Activated CD4-positive, alpha-beta T cell treated with anti-CD3 and anti-CD28 coated beads, Interleukin-10, Interleukin-2, amounts not matched to agents 100 ng/mL and 50 ng/mL, durations not matched to agents 16 hours and 8 hours (primary cell): ENCODE measurements around the gene LILRA2.
A peak's percentile ranks its signal among the peaks of the same experiment; 100 is the strongest.
"Not testable (repeated sequence)": the region's sequence is repeated elsewhere in the genome, so short reads cannot be mapped to it uniquely, and the experiment has no call there.

Experiments
- DNase-seq: peaks from one replicate; pipeline ENCODE4 v3.0.0-alpha.2; 2020

The LILRA2 gene

DNA sequence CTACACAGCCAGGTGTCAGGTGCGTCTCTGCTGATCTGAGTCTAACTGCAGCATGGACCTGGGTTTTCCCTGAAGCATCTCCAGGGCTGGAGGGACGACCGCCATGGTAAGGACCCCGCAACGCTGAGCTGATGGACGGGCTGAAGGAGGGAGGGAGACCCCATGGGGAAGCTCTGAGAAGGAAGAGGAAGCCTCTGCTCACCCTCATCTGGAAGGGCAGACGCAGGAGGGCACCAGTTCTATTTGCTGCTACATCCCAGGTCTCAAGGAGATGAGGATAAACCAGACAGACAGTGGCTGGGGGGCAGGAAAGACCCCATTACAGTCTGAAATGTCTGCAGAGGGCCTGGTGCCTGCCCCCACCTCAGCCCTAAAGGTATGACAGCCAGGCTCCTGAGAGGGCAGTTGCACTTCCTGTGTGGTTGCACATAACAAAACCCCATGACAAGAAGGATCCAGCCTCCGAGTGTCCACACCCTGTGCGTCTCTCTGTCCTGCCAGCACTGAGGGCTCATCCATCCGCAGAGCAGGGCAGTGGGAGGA is at the start of gene LILRA2:
TSS of gene LILRA2 (plus strand) at position 461 of the 543 bp plus-strand sequence. CDS start 89 bp downstream, outside the sequence.
- no peak for DNase-seq

DNA sequence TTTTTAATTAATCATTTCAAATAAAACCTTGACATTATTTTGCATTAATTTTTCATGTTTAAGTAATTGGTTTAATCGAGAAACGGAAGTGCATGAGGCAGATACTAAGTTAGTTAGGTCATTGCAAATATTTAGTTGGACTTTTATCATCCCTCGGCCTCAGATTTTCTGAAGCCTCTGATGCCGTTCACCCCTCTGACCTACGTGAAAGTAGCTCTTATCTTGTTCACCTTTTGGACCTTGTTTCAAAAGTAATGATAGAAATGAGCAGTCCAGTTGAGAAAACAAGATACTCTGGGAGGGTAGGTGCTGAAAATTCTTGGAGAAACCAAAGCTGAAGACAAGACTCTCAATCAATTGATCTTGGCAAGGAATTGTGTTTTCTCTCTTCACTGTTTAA is 48.0 kb upstream of the LILRA2 start:
- no peak for DNase-seq

GRCh38 chr19:54526972-54527371 is 46.6 kb upstream of the LILRA2 start:
- DNase-seq = no peak

DNA sequence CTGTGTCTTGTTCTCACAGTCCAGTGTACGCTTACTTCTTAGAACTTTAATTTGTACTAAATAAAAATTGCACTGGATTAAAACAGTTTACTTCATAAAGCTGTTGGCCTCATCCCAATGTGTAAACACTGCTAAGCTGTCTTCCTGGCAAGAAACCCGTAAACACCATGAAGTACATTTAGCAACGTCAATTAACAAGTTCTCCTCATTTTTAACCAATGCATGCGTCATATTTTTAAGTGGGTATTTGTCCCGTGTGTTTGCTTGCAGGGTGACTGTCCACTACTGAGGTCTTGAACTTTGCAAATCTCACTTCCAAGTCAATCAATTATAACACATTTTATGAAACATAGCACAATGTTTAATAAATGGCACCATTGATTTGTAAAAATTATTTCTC is 42.7 kb upstream of the LILRA2 start:
- no peak for DNase-seq

DNA sequence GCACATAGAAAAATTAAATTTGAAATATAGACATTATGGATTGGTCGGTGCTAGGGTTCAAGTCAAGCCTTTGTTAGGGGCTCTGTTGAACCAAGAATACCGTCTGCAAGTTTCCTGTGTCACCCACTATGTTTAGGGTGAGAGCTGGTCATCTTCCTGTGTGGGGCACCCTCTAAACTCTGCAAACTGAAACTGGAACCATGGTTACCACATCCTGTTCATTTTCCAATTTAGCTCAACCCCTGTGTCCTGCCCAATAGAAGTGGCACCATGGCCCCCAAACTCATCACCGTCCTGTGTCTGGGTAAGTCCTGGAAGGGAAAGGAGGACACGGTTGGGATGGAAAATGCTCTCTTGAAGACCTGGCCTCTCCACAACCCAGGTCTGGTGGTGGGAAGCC is 41.1 kb upstream of the LILRA2 start:
- DNase-seq = peak; percentile 73

DNA sequence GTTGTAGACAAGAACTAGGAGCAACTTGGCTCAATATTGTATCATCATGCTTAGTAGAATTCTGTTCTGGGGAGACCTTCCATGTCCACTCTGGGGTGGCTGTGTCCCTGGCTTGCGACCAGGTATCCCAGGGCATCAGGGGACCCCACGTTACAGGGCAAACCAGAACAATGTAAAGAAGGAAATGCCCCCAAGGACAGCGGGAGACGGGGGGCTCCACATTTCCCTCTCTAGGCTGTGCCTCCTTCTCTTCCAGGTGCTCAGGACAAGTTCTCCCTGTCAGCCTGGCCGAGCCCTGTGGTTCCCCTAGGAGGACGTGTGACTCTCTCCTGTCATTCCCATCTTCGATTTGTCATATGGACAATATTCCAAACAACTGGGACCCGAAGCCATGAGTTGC is 40.1 kb upstream of the LILRA2 start:
- no peak for DNase-seq

GRCh38 chr19:54534156-54534555 is 39.4 kb upstream of the LILRA2 start:
- DNase-seq = no peak

- DNase-seq = no peak
Observed at GRCh38 chr19:54535601-54536000, 38.0 kb upstream of the LILRA2 start.

GRCh38 chr19:54536956-54537355 is 36.6 kb upstream of the LILRA2 start:
- DNase-seq = no peak

DNA sequence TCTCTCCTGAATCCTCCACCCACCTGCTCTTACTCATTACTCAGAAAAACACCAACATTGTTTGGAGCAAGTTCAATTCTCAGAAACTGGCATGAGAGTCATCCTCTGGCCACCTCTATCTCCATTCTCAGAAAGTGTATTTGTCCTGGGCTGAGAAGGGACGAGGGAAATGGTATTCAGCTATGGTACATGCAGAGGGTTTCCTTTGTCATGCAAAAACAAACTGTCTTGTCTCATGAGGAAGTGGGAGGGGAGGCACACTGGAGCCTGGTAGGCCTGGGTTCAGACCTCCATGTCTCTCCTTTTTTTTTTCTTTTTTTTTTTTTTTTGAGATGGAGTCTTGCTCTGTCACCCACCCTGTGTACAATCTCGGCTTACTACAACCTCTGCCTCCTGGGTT is 31.9 kb upstream of the LILRA2 start:
- DNase-seq = no peak

GRCh38 chr19:54548806-54549205 is 24.8 kb upstream of the LILRA2 start:
- DNase-seq = no peak

DNA sequence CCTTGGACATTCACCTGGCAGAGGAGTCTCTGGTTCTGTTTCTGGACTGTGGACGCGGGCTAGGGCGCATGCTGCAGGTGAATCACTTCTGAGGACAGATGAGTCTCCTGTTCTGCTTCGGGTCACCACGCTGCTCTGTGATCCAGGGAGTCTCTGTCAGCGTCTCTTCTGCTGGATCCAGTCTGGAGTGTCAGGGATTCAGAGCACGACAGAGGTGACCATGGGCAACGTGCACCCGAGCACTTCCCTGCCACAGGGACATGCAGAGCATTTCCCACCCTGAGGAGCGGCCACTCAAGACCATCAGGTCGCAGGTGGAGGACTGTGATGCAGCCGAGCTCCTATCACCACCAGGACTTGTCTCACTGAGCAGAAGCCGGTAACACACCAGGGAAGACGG is 24.4 kb upstream of the LILRA2 start:
- no peak for DNase-seq

GRCh38 chr19:54551293-54551692 is 22.3 kb upstream of the LILRA2 start:
- DNase-seq = peak; percentile 40

DNA sequence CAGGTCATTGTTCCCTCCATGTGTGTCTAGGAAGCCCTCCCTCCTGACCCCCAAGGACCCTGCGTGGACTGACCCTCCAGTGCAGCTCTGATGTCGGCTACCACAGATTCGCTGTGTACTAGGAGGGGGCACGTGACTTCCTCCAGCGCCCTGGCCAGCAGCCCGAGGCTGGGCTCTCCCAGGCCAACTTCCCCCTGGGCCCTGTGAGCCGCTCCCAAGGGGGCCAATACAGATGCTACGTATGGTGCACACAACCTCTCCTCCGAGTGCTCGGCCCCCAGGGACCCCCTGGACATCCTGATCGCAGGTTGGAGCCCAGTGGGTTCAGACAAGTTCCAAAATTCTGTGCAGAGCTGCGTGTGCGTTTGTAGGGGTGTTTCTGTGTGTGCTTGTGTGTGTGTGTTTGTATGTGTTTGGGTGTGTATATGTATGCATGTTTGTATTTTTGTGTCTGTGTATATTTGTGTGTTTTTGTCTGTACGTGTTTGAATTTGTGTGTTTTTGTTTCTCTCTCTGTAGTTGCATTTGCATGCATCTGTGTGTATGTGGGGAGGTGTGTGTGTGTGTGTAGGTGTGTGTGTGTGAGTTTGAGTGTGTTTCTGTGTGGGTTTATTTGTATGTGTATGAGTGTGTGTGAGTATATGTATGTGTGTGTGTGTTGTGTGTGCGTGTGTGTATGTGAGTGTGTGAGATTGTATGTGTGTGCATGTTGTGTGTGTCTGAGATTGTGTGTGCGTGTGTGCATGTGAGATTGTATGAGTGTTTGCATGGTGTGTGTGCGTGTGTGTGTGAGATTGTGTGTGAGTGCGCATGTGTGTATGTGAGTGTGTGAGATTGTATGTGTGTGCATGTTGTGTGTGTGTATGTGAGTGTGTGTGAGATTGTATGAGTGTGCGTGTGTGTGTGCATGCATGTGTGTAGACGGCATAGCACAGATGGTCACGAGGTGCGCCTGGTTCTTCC is 21.4 kb upstream of the LILRA2 start:
- no peak for DNase-seq

- no peak for DNase-seq
Observed at GRCh38 chr19:54552913-54553310, 20.7 kb upstream of the LILRA2 start.

DNA sequence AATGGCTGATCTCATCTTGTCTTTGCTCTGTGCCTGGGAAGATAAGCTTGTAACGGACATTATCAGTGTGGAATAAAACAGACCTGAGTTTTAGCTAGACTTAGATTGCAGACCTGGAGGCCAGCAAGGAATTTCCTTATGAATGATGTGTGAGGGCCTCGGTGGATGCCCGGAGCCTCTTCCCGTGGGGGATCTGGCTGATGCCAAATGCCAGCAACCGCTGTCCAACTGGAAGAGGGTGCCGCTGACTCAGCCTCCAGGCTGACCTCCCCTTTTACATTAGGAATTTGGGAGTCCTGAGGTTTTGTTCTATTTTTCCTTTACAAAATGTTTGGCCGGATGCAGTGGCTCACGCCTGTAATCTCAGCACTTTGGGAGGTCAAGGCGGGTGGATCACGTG is 19.6 kb upstream of the LILRA2 start:
- no peak for DNase-seq

DNA sequence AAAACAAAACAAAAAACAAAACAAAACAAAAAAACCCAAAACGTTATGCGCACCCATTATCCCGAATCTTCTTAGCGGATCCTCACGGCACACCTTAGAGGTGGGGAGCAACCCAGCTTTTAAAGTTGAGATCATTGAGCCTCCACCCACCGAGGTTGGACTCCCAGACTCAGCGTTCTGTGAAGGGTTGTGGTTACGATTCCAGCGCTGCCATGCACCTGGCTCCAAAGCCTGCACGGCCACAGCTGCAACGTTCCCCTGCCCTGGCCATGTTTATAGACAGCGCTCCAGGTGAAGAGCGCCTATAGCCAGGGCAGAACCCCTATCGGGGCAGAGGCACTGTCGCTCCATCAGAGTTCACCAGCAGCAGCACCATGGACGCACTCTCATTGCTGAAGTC is 18.7 kb upstream of the LILRA2 start:
- DNase-seq = no peak

- DNase-seq = no peak
Observed at GRCh38 chr19:54556194-54556593, 17.4 kb upstream of the LILRA2 start.

DNA sequence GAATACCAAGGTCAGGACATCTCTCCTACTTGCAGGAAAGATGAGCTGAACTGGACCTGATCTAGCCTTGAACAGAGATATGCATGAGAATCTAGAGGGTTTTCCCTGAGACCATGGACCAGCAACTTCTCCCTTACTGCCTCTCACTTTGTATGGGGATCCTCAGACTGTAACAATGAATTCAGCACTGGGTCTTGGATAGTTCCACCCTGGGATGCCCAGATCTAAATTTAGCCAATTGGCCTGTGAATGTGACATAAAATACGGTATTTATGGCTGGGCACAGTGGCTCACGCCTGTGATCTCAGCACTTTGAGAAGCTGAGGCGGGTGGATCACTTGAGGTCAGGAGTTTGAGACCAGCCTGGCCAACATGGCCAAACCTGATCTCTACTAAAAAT is 15.3 kb upstream of the LILRA2 start:
- no peak for DNase-seq

GRCh38 chr19:54560881-54561385 is 12.7 kb upstream of the LILRA2 start:
- DNase-seq = no peak

- DNase-seq = no peak
Observed at GRCh38 chr19:54561840-54562239, 11.8 kb upstream of the LILRA2 start.

- DNase-seq = not testable (repeated sequence)
Observed at GRCh38 chr19:54563206-54563605, 10.4 kb upstream of the LILRA2 start.

GRCh38 chr19:54570316-54570715 is 3.3 kb upstream of the LILRA2 start:
- no peak for DNase-seq
